Ovary (tissue), 3 donors: ENCODE results near the gene ZNF837.

Experiments used
- EP300 ChIP-seq: sonication (generic); formaldehyde crosslinking; IDR thresholded peaks from one replicate; pipeline ENCODE4 v1.6.1; 2017; ENCODE audit warnings: antibody characterized with exemption
- TF ChIP-seq, protein P1 (sequence below), 3 donors: fragments of 450-650 bp in 2 of 3; fragments of 200-600 bp in 1 of 3; IDR thresholded peaks; one replicate each; pipeline versions ENCODE4 v1.5.1 to v1.8.0; 2016 to 2022; ENCODE audit warnings: antibody characterized with exemption in 3 of 3, mild to moderate bottlenecking in 1 of 3
- donor health status: DM: no; HTN: no; CAD: no.

GRCh38 chr19:58326914-58327726, 53.7 kb downstream of the ZNF837 start, which contains the start of gene ZSCAN22:
- TF ChIP-seq, protein P1, sequence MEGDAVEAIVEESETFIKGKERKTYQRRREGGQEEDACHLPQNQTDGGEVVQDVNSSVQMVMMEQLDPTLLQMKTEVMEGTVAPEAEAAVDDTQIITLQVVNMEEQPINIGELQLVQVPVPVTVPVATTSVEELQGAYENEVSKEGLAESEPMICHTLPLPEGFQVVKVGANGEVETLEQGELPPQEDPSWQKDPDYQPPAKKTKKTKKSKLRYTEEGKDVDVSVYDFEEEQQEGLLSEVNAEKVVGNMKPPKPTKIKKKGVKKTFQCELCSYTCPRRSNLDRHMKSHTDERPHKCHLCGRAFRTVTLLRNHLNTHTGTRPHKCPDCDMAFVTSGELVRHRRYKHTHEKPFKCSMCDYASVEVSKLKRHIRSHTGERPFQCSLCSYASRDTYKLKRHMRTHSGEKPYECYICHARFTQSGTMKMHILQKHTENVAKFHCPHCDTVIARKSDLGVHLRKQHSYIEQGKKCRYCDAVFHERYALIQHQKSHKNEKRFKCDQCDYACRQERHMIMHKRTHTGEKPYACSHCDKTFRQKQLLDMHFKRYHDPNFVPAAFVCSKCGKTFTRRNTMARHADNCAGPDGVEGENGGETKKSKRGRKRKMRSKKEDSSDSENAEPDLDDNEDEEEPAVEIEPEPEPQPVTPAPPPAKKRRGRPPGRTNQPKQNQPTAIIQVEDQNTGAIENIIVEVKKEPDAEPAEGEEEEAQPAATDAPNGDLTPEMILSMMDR (IDR thresholded peaks at IDR 0.05) = no peak
- no peak for TF ChIP-seq EP300
